Fibroblast of lung (primary cell): ENCODE results near the gene UBE3A.

Experiments used
- CTCF ChIP-seq, 2 donors: IDR thresholded peaks in 1 of 2; conservative IDR thresholded peaks in 1 of 2; 1 replicate in 1 of 2; 2 replicates in 1 of 2; pipeline ENCODE4 v1.5.1; 2011 to 2012; ENCODE audit warnings: low read length in 2 of 2, control low read depth in 1 of 2, inconsistent platforms in 1 of 2, low read depth in 1 of 2, mild to moderate bottlenecking in 1 of 2
- EZH2 ChIP-seq: IDR thresholded peaks from 2 replicates; pipeline ENCODE4 v1.5.1; 2012; ENCODE audit warnings: low read length, control low read depth, mild to moderate bottlenecking; ENCODE audit errors: missing control alignments

DNA sequence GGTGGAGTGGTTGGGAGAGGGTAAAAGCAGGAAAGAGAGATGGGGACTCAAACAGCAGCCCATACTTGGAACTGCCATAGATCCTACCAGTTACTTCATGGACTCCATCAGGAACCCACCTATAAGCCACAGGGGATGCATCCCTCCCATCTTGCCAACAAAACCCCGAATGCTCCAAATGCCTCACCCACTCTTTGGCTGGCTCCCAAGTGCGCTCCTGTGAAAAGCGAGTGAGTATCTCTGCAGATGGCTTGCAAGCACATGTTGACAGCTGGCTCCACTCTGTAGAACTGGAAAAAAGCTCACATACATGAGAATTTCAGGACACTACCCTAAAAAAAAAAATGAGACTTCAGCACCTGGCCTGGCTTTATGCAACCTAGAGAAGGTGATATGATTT is 151.0 kb downstream of the UBE3A start:
- TF ChIP-seq CTCF (conservative IDR thresholded peaks at IDR 0.05 in 1 of 2, IDR thresholded peaks at IDR 0.05 in 1 of 2; ENCODE audit: low read depth in 1 of 2, low read length in 2 of 2): no peak
- TF ChIP-seq EZH2: no peak
